ENCODE measurements around the gene MADD.

MADD gene

DNA sequence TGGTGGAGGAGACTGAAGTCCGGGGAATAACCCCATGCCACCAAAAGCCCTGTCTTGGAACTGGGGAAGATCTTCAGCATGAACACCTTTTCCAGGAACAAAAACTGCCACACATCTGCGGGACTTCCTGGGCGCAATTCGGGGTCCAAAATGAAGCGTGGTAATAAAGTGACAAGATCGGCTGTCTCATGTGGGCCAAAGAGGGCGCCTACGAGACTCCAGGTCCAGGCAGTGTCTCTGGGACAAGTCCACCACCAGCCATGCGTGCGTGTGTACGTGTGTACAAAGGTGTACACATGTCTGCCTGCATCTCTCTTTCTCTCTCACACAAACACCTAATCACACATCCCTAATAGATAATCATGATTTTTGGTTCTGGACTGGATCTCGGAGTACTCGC, 91.5 kb downstream of the MADD start:
- no peaks in the 10 kb centered on the region for H3K36me3 Mint-ChIP-seq
- peaks cover 18% of the 10 kb centered on the region for H3K4me1 Mint-ChIP-seq
- no peaks in the 10 kb centered on the region for H3K9me3 Mint-ChIP-seq
- H3K27me3 Mint-ChIP-seq = no peaks in the 10 kb centered on the region
- H3K4me3 Mint-ChIP-seq = no peak overlapping the region
- H3K27ac Mint-ChIP-seq = no peak overlapping the region

DNA sequence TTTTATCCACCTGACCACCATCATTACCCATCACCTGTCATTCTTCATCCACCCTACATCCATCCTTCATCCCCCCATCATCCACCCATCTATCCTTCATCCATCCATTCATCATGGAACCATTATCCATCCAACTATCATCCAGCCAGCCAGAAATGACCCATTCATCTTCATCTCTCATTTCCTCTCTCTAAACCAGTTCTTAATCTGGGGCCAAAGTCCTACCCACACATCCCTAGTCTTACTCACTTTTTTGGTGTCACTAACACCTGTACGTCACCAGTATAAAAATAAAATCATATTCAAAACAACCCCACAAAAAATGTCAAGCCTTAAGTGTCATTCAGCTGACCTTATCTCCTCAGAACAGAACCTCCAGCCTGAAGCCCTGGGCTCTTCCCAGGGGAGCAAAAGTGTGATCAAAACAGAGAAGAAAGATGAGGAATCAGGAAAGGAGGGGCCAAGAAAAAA, 96.1 kb downstream of the MADD start:
- Mint-ChIP-seq H3K9me3 (no peaks in the 10 kb centered on the region), H3K4me3 (no peak overlapping the region), H3K4me1 (peaks cover 26% of the 10 kb centered on the region), H3K27ac (no peak overlapping the region), H3K36me3 (no peaks in the 10 kb centered on the region), H3K27me3 (no peaks in the 10 kb centered on the region)

DNA sequence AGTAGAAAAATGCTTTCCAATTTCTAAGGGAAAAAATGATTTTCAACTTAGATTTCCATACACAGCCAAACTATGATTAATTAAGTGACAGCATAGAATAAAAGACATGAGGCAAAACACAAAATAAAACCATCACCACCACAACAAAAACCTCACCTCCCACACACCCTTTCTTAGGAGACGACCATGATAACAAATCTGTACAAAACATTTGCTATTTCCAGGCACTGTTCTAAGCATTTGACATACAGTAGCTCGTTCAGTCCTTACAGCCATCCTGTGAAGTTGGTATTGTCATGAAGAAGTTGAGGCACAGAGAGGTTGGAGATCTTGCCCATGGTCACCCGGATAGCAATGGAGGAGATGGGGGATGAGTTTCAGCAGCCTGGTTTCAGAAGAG, 99.7 kb downstream of the MADD start:
- H3K27me3 Mint-ChIP-seq = no peaks in the 10 kb centered on the region
- H3K9me3 Mint-ChIP-seq = no peaks in the 10 kb centered on the region
- H3K4me3 Mint-ChIP-seq = no peak overlapping the region
- H3K36me3 Mint-ChIP-seq = no peaks in the 10 kb centered on the region
- peaks cover 26% of the 10 kb centered on the region for H3K4me1 Mint-ChIP-seq
- peak overlapping the region; percentile 82 for H3K27ac Mint-ChIP-seq

DNA sequence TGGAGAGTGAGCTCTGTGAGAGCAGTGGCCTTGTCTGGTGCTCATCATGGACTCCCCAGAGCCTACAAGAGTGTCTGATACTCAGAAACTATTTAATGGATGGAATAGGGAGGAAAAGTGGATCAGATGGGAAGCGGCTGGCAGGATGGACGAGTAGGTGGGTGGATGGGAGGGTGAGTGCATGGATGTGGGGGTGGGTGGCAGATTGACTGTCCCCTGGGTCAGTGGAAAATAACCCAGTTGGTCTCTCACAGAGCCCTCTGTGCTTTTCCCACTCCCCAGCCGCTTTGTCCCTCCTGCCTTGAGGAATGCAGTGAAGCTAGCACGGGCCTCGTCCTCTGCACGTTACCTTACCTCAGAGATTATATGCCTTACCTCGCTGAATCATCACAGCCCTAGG, 102.5 kb downstream of the MADD start:
- Mint-ChIP-seq H3K4me1 (peaks cover 30% of the 10 kb centered on the region), H3K36me3 (no peaks in the 10 kb centered on the region), H3K4me3 (no peak overlapping the region), H3K9me3 (no peaks in the 10 kb centered on the region), H3K27ac (no peak overlapping the region), H3K27me3 (no peaks in the 10 kb centered on the region)

DNA sequence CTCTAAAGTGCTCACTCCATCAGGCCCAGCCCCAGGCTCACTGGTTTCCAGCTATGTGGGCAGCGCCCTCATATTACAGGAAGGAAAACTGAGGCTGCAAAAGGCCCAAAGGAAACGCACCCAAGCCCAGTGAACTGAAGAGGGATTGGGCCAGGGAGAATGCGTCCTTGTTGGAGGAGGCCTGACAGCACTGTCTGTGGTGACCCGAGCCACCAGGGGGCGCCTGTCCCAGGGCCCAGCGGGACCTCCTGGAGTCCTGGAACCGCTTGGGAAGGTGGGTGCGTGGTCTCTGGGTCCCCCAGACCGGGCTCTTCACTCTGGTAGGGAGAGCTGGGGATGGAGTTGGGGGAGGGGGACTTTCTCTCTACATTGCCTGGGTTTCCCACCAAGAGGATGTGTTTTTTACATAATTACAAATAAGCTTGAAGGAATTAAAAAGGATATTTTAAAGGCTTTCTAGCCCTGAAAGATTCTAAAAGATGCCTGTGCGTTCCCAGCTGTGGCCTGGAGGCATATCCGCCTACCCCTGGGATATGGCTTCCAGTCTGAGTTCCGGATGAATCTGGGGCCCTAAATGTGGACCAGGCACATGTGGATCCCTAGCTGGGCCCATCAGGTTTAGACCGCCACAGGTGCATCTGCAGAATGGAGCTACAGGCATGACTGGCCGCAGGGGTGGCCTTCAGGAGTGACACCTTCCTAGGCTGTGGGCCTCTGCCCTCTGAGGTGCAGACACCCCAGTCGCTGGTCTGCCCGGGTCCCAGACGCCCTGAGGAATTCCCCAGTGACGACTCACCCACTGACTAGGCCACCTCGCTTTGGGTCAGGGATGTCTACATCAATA, 104.2 kb downstream of the MADD start:
- H3K9me3 Mint-ChIP-seq = no peaks in the 10 kb centered on the region
- H3K4me1 Mint-ChIP-seq = peaks cover 24% of the 10 kb centered on the region
- H3K27me3 Mint-ChIP-seq = no peaks in the 10 kb centered on the region
- no peak overlapping the region for H3K4me3 Mint-ChIP-seq
- no peaks in the 10 kb centered on the region for H3K36me3 Mint-ChIP-seq
- H3K27ac Mint-ChIP-seq = no peak overlapping the region

DNA sequence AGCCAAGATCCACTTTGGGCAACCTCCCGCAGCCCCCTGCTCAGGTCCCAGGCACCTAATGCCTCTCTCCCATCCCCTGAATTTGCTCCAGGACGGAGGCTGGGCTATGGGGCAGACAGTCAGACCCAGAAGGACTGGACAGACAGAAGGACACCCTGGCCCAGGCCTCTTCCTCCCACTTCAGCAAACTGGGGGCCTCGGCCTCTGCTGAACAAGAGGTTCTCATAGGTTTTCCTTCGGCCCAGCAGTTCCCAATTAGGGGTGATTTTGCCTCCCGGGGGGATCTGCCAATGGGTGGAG, 104.7 kb downstream of the MADD start:
- H3K36me3 Mint-ChIP-seq = no peaks in the 10 kb centered on the region
- H3K27me3 Mint-ChIP-seq = no peaks in the 10 kb centered on the region
- H3K27ac Mint-ChIP-seq = no peak overlapping the region
- H3K4me3 Mint-ChIP-seq = no peak overlapping the region
- H3K9me3 Mint-ChIP-seq = no peaks in the 10 kb centered on the region
- H3K4me1 Mint-ChIP-seq = peaks cover 18% of the 10 kb centered on the region

DNA sequence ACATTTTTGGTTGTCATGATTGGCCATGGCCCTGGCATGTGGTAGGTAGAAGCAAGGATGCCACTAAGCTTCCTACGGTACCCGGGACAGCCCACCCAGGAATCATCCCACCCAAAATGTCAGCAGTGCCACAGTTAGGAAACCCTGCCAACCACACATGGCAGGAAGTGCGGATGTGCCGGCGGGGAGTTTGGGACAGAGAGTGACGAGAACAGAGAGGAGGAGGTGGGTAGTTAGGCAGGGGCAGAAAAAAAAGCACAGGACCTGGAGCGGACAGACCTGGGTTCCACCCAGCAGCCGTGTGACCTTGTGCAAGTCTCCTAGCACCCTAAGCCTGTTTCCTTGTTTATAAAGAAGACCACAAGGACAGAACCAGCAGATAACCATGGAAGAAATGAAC, 105.1 kb downstream of the MADD start:
- Mint-ChIP-seq H3K27ac (no peak overlapping the region), H3K27me3 (no peaks in the 10 kb centered on the region), H3K9me3 (no peaks in the 10 kb centered on the region), H3K36me3 (no peaks in the 10 kb centered on the region), H3K4me1 (peaks cover 15% of the 10 kb centered on the region), H3K4me3 (no peak overlapping the region)

DNA sequence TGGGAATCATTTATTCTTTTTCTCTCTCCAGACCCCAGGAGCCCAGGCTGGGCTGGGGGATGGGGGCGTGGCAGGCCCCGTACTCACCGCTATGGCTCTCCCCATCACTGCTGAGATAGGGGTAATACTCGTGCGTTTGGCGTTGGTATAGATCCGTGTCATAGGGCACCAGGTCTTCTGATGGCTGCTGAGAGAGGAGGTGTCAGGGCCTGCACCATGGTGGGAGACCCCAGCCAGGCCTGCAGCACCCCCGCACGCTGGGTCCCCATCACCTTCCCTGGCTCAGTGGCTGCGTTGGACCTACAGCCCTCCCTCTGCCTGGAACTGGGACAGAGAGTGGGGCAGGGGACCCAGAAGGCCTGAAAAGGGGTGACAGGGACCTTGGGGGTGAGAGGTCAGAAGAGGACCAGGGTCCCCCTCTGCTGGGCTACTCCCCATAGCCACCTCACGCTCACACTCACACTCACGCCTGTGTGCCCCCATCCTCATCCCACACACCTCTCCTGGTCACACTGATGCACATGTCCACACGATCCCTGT, 105.7 kb downstream of the MADD start:
- Mint-ChIP-seq H3K4me3 (no peak overlapping the region), H3K36me3 (no peaks in the 10 kb centered on the region), H3K9me3 (no peaks in the 10 kb centered on the region), H3K4me1 (peaks cover 13% of the 10 kb centered on the region), H3K27ac (peak overlapping the region; percentile 20), H3K27me3 (no peaks in the 10 kb centered on the region)

DNA sequence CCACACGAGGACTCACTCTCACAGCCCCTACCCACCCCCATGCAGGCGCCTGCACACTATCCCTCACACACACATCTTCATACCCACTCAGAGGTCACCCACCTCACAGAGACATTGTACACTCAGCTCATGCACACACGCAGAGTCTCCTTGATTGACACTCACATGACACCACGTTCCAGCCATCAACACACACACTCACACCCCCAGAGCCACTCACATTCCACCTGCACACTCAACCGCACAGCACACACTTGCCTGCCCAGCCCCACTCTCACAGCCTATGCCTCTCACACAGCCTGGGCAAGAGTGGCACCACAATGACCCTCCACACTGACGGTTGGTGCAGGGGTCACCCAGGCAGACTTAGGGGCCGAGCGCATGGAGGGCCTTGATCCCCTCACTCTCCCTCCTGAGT, 106.2 kb downstream of the MADD start:
- Mint-ChIP-seq H3K9me3 (no peaks in the 10 kb centered on the region), H3K4me1 (peaks cover 11% of the 10 kb centered on the region), H3K4me3 (no peak overlapping the region), H3K27ac (peak overlapping the region; percentile 20), H3K27me3 (no peaks in the 10 kb centered on the region), H3K36me3 (no peaks in the 10 kb centered on the region)

DNA sequence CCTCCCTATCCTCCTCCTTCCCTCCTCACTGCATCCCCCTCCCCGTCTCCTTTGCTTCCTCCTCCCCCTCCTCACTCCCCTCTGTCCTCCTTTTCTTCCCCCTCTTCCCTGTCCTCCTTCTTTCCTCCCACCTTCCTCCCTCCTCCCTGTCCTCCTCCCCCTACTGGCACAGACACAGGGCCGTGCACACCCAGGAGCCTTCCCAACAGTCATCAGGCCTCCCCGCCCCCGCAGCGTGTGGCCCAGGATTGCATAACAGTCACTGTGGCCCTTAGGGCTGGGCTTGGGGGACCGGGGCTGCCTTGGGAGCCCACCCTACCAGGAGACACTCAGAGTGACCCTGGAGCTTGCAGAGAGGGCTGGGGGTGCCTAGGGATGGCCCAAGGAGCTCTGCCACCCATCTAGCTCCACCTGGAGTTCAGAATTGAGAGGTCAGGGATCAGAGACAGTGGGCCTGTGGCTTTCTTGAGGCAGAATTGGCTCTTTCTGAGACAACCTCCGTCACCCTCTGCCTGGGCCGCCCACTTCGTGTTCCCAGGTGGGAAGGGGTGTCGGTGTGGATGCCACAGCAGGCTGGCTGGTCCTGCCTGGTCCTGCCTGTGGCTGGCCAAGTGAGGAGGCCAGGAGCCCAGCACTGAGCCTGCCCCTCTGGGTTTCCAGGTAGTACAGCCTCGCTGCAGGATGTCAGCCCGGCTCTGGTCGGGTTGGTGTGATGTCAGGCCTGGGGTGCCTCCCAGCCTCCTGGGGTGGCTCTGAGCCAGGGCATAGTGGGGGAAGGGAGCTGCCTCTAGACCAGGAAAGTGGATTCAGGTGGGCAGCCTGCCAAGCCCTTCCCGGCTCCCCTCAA, 106.8 kb downstream of the MADD start:
- Mint-ChIP-seq H3K9me3 (no peaks in the 10 kb centered on the region), H3K27ac (no peak overlapping the region), H3K4me1 (peaks cover 11% of the 10 kb centered on the region), H3K4me3 (no peak overlapping the region), H3K27me3 (no peaks in the 10 kb centered on the region), H3K36me3 (no peaks in the 10 kb centered on the region)

DNA sequence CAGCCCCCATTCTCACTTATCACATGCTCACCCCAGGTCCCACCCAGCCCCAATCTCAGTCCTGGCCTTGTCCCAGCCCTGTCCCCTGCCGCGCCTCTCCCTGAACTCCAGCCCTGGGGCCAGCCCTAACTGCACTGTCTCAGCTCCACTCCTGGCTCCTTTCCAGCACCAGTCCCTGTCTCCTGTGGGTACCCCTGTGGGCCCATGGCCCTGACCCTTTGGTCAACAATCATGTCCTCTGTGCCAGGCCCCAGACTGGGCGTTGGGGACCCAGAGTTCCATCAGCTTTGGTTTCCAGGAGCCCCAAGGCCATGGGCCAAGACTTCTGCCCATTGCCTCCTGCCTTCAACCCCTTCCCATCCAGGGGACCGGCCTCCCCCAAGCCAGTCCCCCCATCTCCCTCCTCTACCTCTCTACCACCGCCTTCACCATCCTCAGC, 107.7 kb downstream of the MADD start:
- H3K4me1 Mint-ChIP-seq = peaks cover 11% of the 10 kb centered on the region
- H3K9me3 Mint-ChIP-seq = no peaks in the 10 kb centered on the region
- no peak overlapping the region for H3K4me3 Mint-ChIP-seq
- H3K36me3 Mint-ChIP-seq = no peaks in the 10 kb centered on the region
- H3K27ac Mint-ChIP-seq = no peak overlapping the region
- no peaks in the 10 kb centered on the region for H3K27me3 Mint-ChIP-seq

DNA sequence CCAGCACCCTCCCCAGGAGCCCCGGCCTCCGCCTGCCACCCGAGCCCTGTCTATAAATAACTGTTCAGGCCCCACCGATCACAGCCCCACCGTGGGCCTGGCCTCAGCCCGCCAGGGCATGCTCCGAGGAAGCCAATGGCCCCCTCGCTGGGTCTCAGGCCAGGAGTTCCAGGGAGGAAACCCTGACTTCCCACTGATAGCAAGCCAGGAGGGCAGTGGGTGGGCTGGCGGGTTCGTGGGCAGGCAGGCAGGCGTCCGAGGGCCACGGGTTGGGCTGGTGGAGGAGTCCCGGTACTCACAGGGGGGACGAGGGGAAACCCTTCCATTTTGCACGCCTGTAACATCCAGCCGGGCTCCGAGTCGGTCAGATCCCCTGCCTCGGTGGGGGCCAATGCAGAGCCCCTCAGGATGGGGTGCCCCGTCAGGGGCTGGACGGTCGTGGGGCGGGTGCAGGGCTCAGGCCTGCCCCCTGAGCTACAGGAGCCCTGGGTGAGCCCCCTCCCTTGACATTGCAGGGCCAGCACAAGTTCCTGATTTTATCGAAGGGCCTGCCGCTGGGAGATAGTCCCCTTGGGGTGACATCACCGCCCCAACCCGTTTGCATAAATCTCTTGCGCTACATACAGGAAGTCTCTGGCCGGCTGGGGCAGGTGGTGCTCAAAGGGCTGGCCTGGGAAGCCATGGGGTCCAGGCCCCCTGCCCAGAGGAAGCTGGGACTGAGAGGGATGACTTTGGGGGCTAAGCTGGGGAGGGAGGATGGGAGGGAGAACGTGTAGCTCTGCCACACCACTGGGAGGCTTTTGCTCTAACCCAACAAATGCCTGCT, 108.3 kb downstream of the MADD start, which contains the start of gene SPI1:
SPI1 (minus strand) TSS at position 538 of the 826 bp plus-strand sequence; CDS start at position 344, 194 bp downstream.
- H3K4me1 Mint-ChIP-seq = peaks cover 11% of the 10 kb centered on the region
- H3K9me3 Mint-ChIP-seq = no peaks in the 10 kb centered on the region
- H3K27me3 Mint-ChIP-seq = no peaks in the 10 kb centered on the region
- H3K36me3 Mint-ChIP-seq = no peaks in the 10 kb centered on the region
- no peak within 1 kb of the TSS for H3K4me3 Mint-ChIP-seq
- H3K27ac Mint-ChIP-seq = no peak within 1 kb of the TSS

DNA sequence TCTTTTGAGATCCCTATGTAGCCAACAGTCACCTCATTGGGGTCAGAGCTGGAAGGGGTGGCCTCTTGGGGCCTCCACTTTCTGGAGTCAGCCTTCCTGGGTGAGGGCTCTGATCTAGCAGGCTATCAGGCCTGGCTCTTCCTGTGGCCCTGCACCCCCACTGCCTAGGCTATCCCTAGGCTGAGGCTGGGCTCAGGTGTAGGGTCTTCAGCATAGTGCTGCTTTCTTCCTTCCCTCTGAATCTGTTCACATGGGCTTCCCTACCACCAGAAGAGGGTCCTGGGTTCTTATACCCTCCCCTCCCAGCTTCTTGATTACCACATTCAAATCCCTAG, 108.9 kb downstream of the MADD start:
- Mint-ChIP-seq H3K9me3 (no peaks in the 10 kb centered on the region), H3K4me1 (peaks cover 11% of the 10 kb centered on the region), H3K27ac (no peak overlapping the region), H3K4me3 (no peak overlapping the region), H3K27me3 (no peaks in the 10 kb centered on the region), H3K36me3 (no peaks in the 10 kb centered on the region)

DNA sequence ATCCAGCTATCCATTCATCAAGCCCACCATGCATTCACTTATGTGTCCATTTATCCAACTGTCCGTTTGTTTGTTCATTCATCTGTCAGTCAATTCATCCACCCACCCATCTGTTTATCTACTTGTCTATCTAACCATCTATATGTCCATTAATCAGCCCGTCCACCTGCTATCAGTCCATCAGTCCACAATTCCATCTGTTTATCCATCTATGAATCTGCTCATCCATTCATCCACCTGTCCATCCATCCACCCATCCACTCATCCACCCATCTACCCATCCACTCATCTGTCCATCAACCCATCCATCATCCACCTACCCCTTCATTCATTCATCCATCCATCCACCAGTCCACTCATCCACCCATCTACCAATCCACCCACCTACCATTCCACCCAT, 109.4 kb downstream of the MADD start:
- H3K4me1 Mint-ChIP-seq = peaks cover 7% of the 10 kb centered on the region
- H3K27me3 Mint-ChIP-seq = no peaks in the 10 kb centered on the region
- no peaks in the 10 kb centered on the region for H3K36me3 Mint-ChIP-seq
- no peaks in the 10 kb centered on the region for H3K9me3 Mint-ChIP-seq
- no peak overlapping the region for H3K27ac Mint-ChIP-seq
- no peak overlapping the region for H3K4me3 Mint-ChIP-seq
